B cell (primary cell): ENCODE results near the gene WBP1. TPM values are rescaled to one million over a fixed set of nuclear protein-coding genes. Genes with fewer than 3 reads are reported as not detected.

Experiments used
- ATAC-seq: fragments of 200-7000 bp; cut with Tn5 transposase; one replicate; pipeline ENCODE4 v1.10.0; 2021; ENCODE audit warnings: low read depth, mild to moderate bottlenecking, moderate number of reproducible peaks, moderate library complexity
- CTCF ChIA-PET: fragments of 350-600 bp; sonication (Branson Sonifier 250); formaldehyde crosslinking; loops from one replicate; lab custom pipeline; 2021; ENCODE audit warnings: antibody characterized with exemption, inconsistent platforms; lab: Charles Lee
- POLR2A ChIA-PET: fragments of 350-600 bp; sonication (Branson Sonifier 250); formaldehyde crosslinking; loops from one replicate; lab custom pipeline; 2021; ENCODE audit warnings: antibody characterized with exemption; lab: Charles Lee
- DNase-seq: peaks from one replicate; pipeline ENCODE4 v3.0.0; 2013
- H2AFZ ChIP-seq: 2 replicates; pipeline ENCODE4 v1.6.1; 2012; ENCODE audit warnings: mild to moderate bottlenecking, low read depth, low read length; ENCODE audit not compliant: insufficient read depth, poor library complexity, severe bottlenecking
- H3K27ac ChIP-seq, 2 donors: 1 replicate in 1 of 2; 2 replicates in 1 of 2; pipeline ENCODE4 v1.5.1; 2012 to 2013; ENCODE audit warnings: low read length in 2 of 2, mild to moderate bottlenecking in 2 of 2, moderate library complexity in 1 of 2
- H3K27me3 ChIP-seq, 4 experiments: fragments of 200-600 bp in 1 of 4; sonication (generic) in 1 of 4; replicated peaks in 1 of 4; 1 replicate in 2 of 4; 2 replicates in 2 of 4; pipeline versions ENCODE4 v1.6.1 to v1.7.0; 2013 to 2016; ENCODE audit warnings: low read length in 3 of 4, mild to moderate bottlenecking in 2 of 4, mixed read lengths in 1 of 4, moderate library complexity in 1 of 4; ENCODE audit not compliant: insufficient read depth in 4 of 4, control insufficient read depth in 3 of 4; ENCODE audit errors: control extremely low read depth in 1 of 4
- H3K36me3 ChIP-seq, 2 experiments: replicated peaks in 1 of 2; 1 replicate in 1 of 2; 2 replicates in 1 of 2; pipeline versions ENCODE4 v1.6.1 to v1.7.1; 2013; ENCODE audit warnings: low read length in 1 of 2; ENCODE audit not compliant: insufficient read depth in 2 of 2, control insufficient read depth in 1 of 2; ENCODE audit errors: control extremely low read depth in 1 of 2, extremely low read depth in 1 of 2
- H3K4me1 ChIP-seq, 2 donors: fragments of 200-600 bp in 1 of 2; sonication (generic) in 1 of 2; 1 replicate in 1 of 2; 2 replicates in 1 of 2; pipeline versions ENCODE4 v1.5.1 to v1.6.1; 2013 to 2017; ENCODE audit warnings: low read length in 2 of 2; ENCODE audit not compliant: control insufficient read depth in 2 of 2, insufficient read depth in 2 of 2
- H3K4me2 ChIP-seq: replicated peaks from 2 replicates; pipeline ENCODE3; 2012; ENCODE audit warnings: mild to moderate bottlenecking, low read depth, low read length; ENCODE audit not compliant: poor library complexity, severe bottlenecking
- H3K4me3 ChIP-seq, 5 experiments: fragments of 200-600 bp in 1 of 5; sonication (generic) in 1 of 5; 1 replicate in 3 of 5; 2 replicates in 2 of 5; pipeline versions ENCODE4 v1.5.1 to v1.7.0; 2011 to 2016; ENCODE audit warnings: low read length in 4 of 5, mild to moderate bottlenecking in 4 of 5, low read depth in 2 of 5, control low read depth in 1 of 5, moderate library complexity in 1 of 5; ENCODE audit not compliant: insufficient read depth in 1 of 5; ENCODE audit errors: control extremely low read depth in 1 of 5, extremely low read depth in 1 of 5
- H3K79me2 ChIP-seq: fragments of 200-600 bp; sonication (generic); one replicate; pipeline ENCODE4 v1.6.0; 2016; ENCODE audit warnings: low read length; ENCODE audit not compliant: control insufficient read depth, insufficient read depth
- H3K9ac ChIP-seq: fragments of 200-600 bp; sonication (generic); 2 replicates; pipeline ENCODE4 v1.6.1; 2017; ENCODE audit warnings: mild to moderate bottlenecking, low read length, moderate library complexity
- H3K9me3 ChIP-seq, 3 donors: one replicate each; pipeline versions ENCODE4 v1.6.1 to v1.7.1; 2013; ENCODE audit warnings: low read length in 2 of 3; ENCODE audit not compliant: control insufficient read depth in 2 of 3, insufficient read depth in 1 of 3; ENCODE audit errors: control extremely low read depth in 1 of 3
- H4K20me1 ChIP-seq: 2 replicates; pipeline ENCODE4 v1.6.0; 2012; ENCODE audit warnings: mild to moderate bottlenecking, low read length; ENCODE audit not compliant: insufficient read depth, control insufficient read depth, poor library complexity, severe bottlenecking
- H3K27ac Mint-ChIP-seq: one replicate; pipeline ENCODE4 v1.8.0; 2021; ENCODE audit warnings: mixed read lengths
- H3K27me3 Mint-ChIP-seq: one replicate; pipeline ENCODE4 v1.8.0; 2021; ENCODE audit warnings: mixed read lengths
- H3K4me1 Mint-ChIP-seq: one replicate; pipeline ENCODE4 v1.8.0; 2021; ENCODE audit warnings: mixed read lengths
- H3K4me3 Mint-ChIP-seq: one replicate; pipeline ENCODE4 v1.8.0; 2021; ENCODE audit warnings: mixed read lengths
- H3K9me3 Mint-ChIP-seq: one replicate; pipeline ENCODE4 v1.8.0; 2022; ENCODE audit warnings: mixed read lengths; ENCODE audit not compliant: insufficient read depth
- CTCF ChIP-seq: fragments of 200-600 bp; IDR thresholded peaks from one replicate; pipeline ENCODE4 v1.8.0; 2022; ENCODE audit warnings: antibody characterized with exemption, mild to moderate bottlenecking
- EZH2 ChIP-seq: IDR thresholded peaks from 2 replicates; pipeline ENCODE4 v1.6.1; 2012; ENCODE audit warnings: borderline replicate concordance, low read depth, mild to moderate bottlenecking, moderate library complexity, low read length; ENCODE audit not compliant: insufficient read depth, poor library complexity, severe bottlenecking
- WGBS: methylation state at CpG from one replicate; pipeline ENCODE4 v1.1.5; 2013; ENCODE audit warnings: missing lambda C conversion rate; ENCODE audit not compliant: insufficient coverage; 5-methylcytosine and 5-hydroxymethylcytosine counted together
- intact Hi-C: fragments of 100-400 bp; cut with micrococcal nuclease; formaldehyde crosslinking; loops from one replicate; pipeline ENCODE4 v1.10.0; 2022
- polyA plus RNA-seq: library from polyadenylated mRNA; depleted of rRNA; stranded (reverse); fragments of >200 nt; gene quantifications from 2 replicates; pipeline ENCODE4 v1.2.3, GENCODE V29; 2012
- total RNA-seq, 2 donors: library from RNA; stranded (reverse); fragments of 120-200 nt in 1 of 2; gene quantifications; 1 replicate in 1 of 2; 2 replicates in 1 of 2; pipeline versions ENCODE4 v1.2.3 to v1.2.4, GENCODE V29; 2013 to 2022

Gene WBP1
- total and polyA plus RNA-seq, 2 donors (not counting 1 experiment from before 2014, with no cell fraction given): 98.4 to 207 TPM

GRCh38 chr2:74424139-74424992, 33.9 kb upstream of the WBP1 start:
- Mint-ChIP-seq H3K4me1 (peaks cover 26% of the 10 kb centered on the region), H3K9me3 (no peaks in the 10 kb centered on the region), H3K27me3 (no peaks in the 10 kb centered on the region), H3K27ac (no peak overlapping the region), H3K4me3 (no peak overlapping the region)
- POLR2A ChIA-PET: interaction anchor here (1.2 kb wide), 1 partner anchor 525 kb away, joined by 3 read pairs; no protein-coding TSS in a partner anchor
- no peaks in the 10 kb centered on the region for H3K79me2 ChIP-seq
- H3K27me3 ChIP-seq: no peaks in the 10 kb centered on the region
- no peak for DNase-seq
- 97% methylated on average over 4 of the region's 5 CpGs for WGBS
- H4K20me1 ChIP-seq: no peaks in the 10 kb centered on the region
- H3K4me3 ChIP-seq: no peak overlapping the region
- no peak overlapping the region for H3K4me2 ChIP-seq
- no peaks in the 10 kb centered on the region for H3K9me3 ChIP-seq
- peaks cover 19 to 26% of the 10 kb centered on the region in 2 donors for H3K4me1 ChIP-seq
- H2AFZ ChIP-seq: no peak overlapping the region
- TF ChIP-seq EZH2 (no peak), CTCF (no peak)
- H3K9ac ChIP-seq: no peak overlapping the region
- CTCF ChIA-PET: no interaction called here
- no peak overlapping the region for H3K27ac ChIP-seq
- H3K36me3 ChIP-seq: peaks cover 0 to 11% of the 10 kb centered on the region in 2 experiments
- intact Hi-C loops: no loop called here
- ATAC-seq: no peak

DNA sequence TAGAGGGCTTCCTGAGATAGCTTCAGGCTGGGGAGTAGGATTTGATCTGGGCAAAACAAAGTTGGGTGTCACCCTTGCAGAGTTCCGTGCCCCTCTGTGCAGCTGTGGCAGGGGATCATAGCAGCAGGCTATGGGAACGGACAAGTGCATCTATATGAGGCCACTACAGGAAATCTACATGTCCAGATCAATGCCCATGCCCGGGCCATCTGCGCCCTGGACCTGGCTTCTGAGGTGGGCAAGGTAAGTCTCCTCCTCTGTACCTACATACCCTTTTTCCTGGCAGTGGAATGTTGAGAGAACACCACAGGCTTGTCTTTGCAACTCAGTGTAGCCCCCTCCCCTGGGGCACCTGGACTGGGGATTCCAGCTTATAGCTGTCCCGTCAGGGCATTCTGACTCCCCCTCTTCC, 33.2 kb upstream of the WBP1 start:
- TF ChIP-seq CTCF: no peak
- no peak for TF ChIP-seq EZH2
- Mint-ChIP-seq H3K4me1 (peaks cover 22% of the 10 kb centered on the region), H3K27me3 (no peaks in the 10 kb centered on the region), H3K4me3 (no peak overlapping the region), H3K27ac (no peak overlapping the region), H3K9me3 (no peaks in the 10 kb centered on the region)
- H3K4me2 ChIP-seq: no peak overlapping the region
- ATAC-seq (no peak), DNase-seq (no peak)
- WGBS: 100% methylated on average over 4 of the region's 5 CpGs
- peaks cover 14 to 20% of the 10 kb centered on the region in 2 donors for H3K4me1 ChIP-seq
- no peak overlapping the region for H2AFZ ChIP-seq
- H3K36me3 ChIP-seq: peaks cover 0 to 11% of the 10 kb centered on the region in 2 experiments
- no peaks in the 10 kb centered on the region for H4K20me1 ChIP-seq
- no peaks in the 10 kb centered on the region for H3K79me2 ChIP-seq
- H3K27ac ChIP-seq: no peak overlapping the region
- H3K27me3 ChIP-seq: no peaks in the 10 kb centered on the region
- no peaks in the 10 kb centered on the region for H3K9me3 ChIP-seq
- POLR2A ChIA-PET: interaction anchor here (0.6 to 1.2 kb wide), 2 partner anchors 526 to 1240 kb away, joined by 3 read pairs; no protein-coding TSS in a partner anchor
- no peak overlapping the region for H3K9ac ChIP-seq
- intact Hi-C loops: no loop called here
- CTCF ChIA-PET: no interaction called here
- H3K4me3 ChIP-seq: no peak overlapping the region
